HepG2 (cell line): ENCODE data around the gene FOXD2. TPM values are rescaled to one million over a fixed set of nuclear protein-coding genes. Genes with fewer than 3 reads are reported as not detected.

ENCODE experiments used
- AHDC1 ChIP-seq: sonication (generic); formaldehyde crosslinking; IDR thresholded peaks from 2 replicates; pipeline ENCODE4 v1.5.1; 2020; ENCODE audit warnings: mild to moderate bottlenecking, missing genetic modification reagents, borderline replicate concordance
- ARNTL ChIP-seq: sonication (generic); formaldehyde crosslinking; IDR thresholded peaks from 2 replicates; pipeline ENCODE4 v1.4.0; 2020; ENCODE audit warnings: mild to moderate bottlenecking, missing genetic modification reagents
- GFI1 ChIP-seq: sonication (generic); formaldehyde crosslinking; IDR thresholded peaks from 2 replicates; pipeline ENCODE4 v1.5.0; 2020; ENCODE audit warnings: missing genetic modification reagents, mild to moderate bottlenecking, borderline replicate concordance
- GZF1 ChIP-seq: sonication (generic); formaldehyde crosslinking; IDR thresholded peaks from 2 replicates; pipeline ENCODE4 v1.5.1; 2020; ENCODE audit warnings: mild to moderate bottlenecking, missing genetic modification reagents
- HDAC2 ChIP-seq: sonication (generic); formaldehyde crosslinking; IDR thresholded peaks from 2 replicates; pipeline ENCODE4 v1.4.0; 2020; ENCODE audit warnings: missing genetic modification reagents
- MYPOP ChIP-seq: sonication (generic); formaldehyde crosslinking; IDR thresholded peaks from 2 replicates; pipeline ENCODE4 v1.8.1; 2023; ENCODE audit warnings: mild to moderate bottlenecking, moderate library complexity, missing genetic modification reagents
- ZBTB4 ChIP-seq: sonication (generic); formaldehyde crosslinking; IDR thresholded peaks from 2 replicates; pipeline ENCODE4 v1.4.0; 2020; ENCODE audit warnings: missing genetic modification reagents, mild to moderate bottlenecking, borderline replicate concordance
- ZEB1 ChIP-seq: IDR thresholded peaks from 2 replicates; pipeline ENCODE4 v1.6.1; 2012; ENCODE audit warnings: mild to moderate bottlenecking, low read depth, inconsistent platforms; ENCODE audit not compliant: insufficient replicate concordance
- ZHX1 ChIP-seq: sonication (generic); formaldehyde crosslinking; IDR thresholded peaks from 2 replicates; pipeline ENCODE4 v1.8.1; 2022; ENCODE audit warnings: low read depth, mild to moderate bottlenecking, missing genetic modification reagents
- ZNF280D ChIP-seq: sonication (generic); formaldehyde crosslinking; IDR thresholded peaks from 2 replicates; pipeline ENCODE4 v1.5.1; 2020; ENCODE audit warnings: mild to moderate bottlenecking, missing genetic modification reagents
- ZNF816 ChIP-seq: sonication (generic); formaldehyde crosslinking; IDR thresholded peaks from 2 replicates; pipeline ENCODE4 v1.8.0; 2022; ENCODE audit warnings: missing genetic modification reagents, mild to moderate bottlenecking, borderline replicate concordance
- polyA plus RNA-seq, 8 experiments: library from polyadenylated mRNA; depleted of rRNA in 3 of 8; stranded (reverse) in 7 of 8; unstranded in 1 of 8; fragments of >200 nt; fragmentation: Illumina TruSeq in 4 of 8; extraction: Trizol in 4 of 8; gene quantifications; 2 replicates each; pipeline versions ENCODE4 v1.2.1 to v1.2.3, GENCODE V29; 2011 to 2016; ENCODE audit warnings: low read depth in 4 of 8, missing spikeins in 1 of 8, mixed read lengths in 1 of 8; ENCODE audit not compliant: insufficient read depth in 1 of 8
- total RNA-seq, 5 experiments: library from RNA; depleted of rRNA; stranded (reverse); fragments of >200 nt; fragmentation: Illumina TruSeq; extraction: Trizol; gene quantifications; 2 replicates each; pipeline ENCODE4 v1.2.3, GENCODE V29; 2016; ENCODE audit warnings: low read depth in 1 of 5

The FOXD2 gene
- total and polyA plus RNA-seq, 2 of the 13 experiments (the other 11 are each of a cell fraction or from before 2014, with no cell fraction given) = 0.01 to 0.09 TPM

GRCh38 chr1:47436304-47436978 is 1.4 kb upstream of the FOXD2 start (continued):
- TF ChIP-seq AHDC1 (CRISPR knock-in tag) (no peak), GZF1 (no peak), ZHX1 (no peak), ZBTB4 (CRISPR knock-in tag) (no peak), GFI1 (CRISPR knock-in tag) (no peak), MYPOP (no peak; the same call in 1 of the 2 replicates), ZNF280D (CRISPR knock-in tag) (no peak), ZNF816 (CRISPR knock-in tag) (0 out of 2 replicates have a peak, but pooled peaks have one; percentile 41), HDAC2 (peak; percentile 26; the same call in 1 of the 2 replicates), ARNTL (CRISPR knock-in tag) (0 out of 2 replicates have a peak, but pooled peaks have one; percentile 55), ZEB1 (no peak)
